ENCODE results near the gene UST.
"Not testable (repeated sequence)": the region's sequence is repeated elsewhere in the genome, so short reads cannot be mapped to it uniquely, and the experiment has no call there.

DNA sequence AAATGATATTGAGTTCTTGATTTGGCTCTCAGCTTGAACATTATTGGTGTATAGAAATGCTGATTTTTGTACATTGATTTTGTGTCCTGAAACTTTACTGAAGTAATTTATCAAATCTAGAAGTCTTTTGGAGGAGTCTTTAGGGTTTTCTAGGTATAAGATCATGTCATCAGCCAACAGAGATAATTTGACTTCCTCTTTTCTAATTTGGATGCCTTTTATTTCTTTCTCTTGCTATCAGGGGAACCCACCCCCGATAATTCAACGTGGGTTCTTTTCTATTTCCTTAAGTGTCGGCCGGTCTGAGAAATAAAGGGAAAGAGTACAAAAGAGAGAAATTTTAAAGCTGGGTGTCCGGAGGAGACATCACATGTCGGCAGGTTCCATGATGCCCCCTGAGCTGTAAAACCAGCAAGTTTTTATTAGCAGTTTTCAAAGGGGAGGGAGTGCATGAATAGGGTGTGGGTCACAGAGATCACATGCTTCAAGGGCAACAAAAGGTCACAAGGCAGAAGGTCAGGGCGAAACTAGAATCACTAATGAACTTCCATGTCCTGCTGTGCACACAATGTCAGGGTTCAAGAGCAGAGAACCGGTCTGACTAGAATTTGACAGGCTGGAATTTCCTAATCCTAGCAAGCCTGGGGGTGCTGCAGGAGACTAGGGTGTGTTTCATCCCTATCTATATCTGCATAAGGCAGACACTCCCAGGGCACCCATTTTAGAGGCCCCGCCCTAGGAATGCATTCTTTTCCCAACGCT lies 17.6 kb downstream of the UST start:
- TF ChIP-seq, protein P1, sequence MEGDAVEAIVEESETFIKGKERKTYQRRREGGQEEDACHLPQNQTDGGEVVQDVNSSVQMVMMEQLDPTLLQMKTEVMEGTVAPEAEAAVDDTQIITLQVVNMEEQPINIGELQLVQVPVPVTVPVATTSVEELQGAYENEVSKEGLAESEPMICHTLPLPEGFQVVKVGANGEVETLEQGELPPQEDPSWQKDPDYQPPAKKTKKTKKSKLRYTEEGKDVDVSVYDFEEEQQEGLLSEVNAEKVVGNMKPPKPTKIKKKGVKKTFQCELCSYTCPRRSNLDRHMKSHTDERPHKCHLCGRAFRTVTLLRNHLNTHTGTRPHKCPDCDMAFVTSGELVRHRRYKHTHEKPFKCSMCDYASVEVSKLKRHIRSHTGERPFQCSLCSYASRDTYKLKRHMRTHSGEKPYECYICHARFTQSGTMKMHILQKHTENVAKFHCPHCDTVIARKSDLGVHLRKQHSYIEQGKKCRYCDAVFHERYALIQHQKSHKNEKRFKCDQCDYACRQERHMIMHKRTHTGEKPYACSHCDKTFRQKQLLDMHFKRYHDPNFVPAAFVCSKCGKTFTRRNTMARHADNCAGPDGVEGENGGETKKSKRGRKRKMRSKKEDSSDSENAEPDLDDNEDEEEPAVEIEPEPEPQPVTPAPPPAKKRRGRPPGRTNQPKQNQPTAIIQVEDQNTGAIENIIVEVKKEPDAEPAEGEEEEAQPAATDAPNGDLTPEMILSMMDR (conservative IDR thresholded peaks at IDR 0.05 in 1 of 2, IDR thresholded peaks at IDR 0.05 in 1 of 2; ENCODE audit: extremely low read depth in 1 of 2, insufficient read depth in 1 of 2, low read depth in 1 of 2, low read length in 2 of 2): not testable (repeated sequence)
- TF ChIP-seq EZH2 (IDR thresholded peaks at IDR 0.05; ENCODE audit: borderline replicate concordance, low read length): not testable (repeated sequence)

Measured in mammary epithelial cell (primary cell).